Gastrocnemius medialis (tissue), 4 donors: ENCODE measurements around the gene ARL6IP6. TPM values are rescaled to one million over a fixed set of nuclear protein-coding genes. Genes with fewer than 3 reads are reported as not detected.

Experiments used
- ATAC-seq, 2 donors: fragments of 150-250 bp; one replicate each; pipeline ENCODE4 v1.9.1; 2016
- DNase-seq, 2 donors: peaks; one replicate each; pipeline ENCODE4 v3.0.0-alpha.2; 2019
- H3K27ac ChIP-seq, 4 donors: fragments of 200-600 bp; sonication (generic); 1 replicate in 1 of 4; 2 replicates in 3 of 4; pipeline ENCODE4 v1.5.1; 2016 to 2018; ENCODE audit warnings: mild to moderate bottlenecking in 2 of 4, moderate library complexity in 1 of 4
- H3K27me3 ChIP-seq, 3 donors: fragments of 200-600 bp; sonication (generic) in 2 of 3; 1 replicate in 1 of 3; 2 replicates in 2 of 3; pipeline versions ENCODE4 v1.5.1 to v1.6.0; 2016 to 2019; ENCODE audit warnings: mild to moderate bottlenecking in 1 of 3, moderate library complexity in 1 of 3
- H3K36me3 ChIP-seq, 2 donors: fragments of 200-600 bp; sonication (generic) in 1 of 2; one replicate each; pipeline ENCODE4 v1.5.1; 2017 to 2018
- H3K4me1 ChIP-seq, 2 donors: fragments of 200-600 bp; sonication (generic) in 1 of 2; one replicate each; pipeline ENCODE4 v1.5.1; 2016 to 2017; ENCODE audit warnings: mild to moderate bottlenecking in 2 of 2
- H3K4me3 ChIP-seq, 4 donors: fragments of 200-600 bp; sonication (generic) in 3 of 4; 1 replicate in 1 of 4; 2 replicates in 3 of 4; pipeline ENCODE4 v1.5.1; 2016 to 2019; ENCODE audit warnings: mild to moderate bottlenecking in 2 of 4
- H3K9me3 ChIP-seq, 3 donors: fragments of 200-600 bp; sonication (generic) in 2 of 3; 1 replicate in 1 of 3; 2 replicates in 2 of 3; pipeline ENCODE4 v1.5.1; 2016 to 2019
- POLR2A ChIP-seq, 2 donors: fragments of 450-650 bp; IDR thresholded peaks; one replicate each; pipeline ENCODE4 v1.6.1; 2017; ENCODE audit warnings: antibody characterized with exemption in 2 of 2, mild to moderate bottlenecking in 2 of 2, moderate library complexity in 2 of 2
- in situ Hi-C, 4 donors: fragments of 200-750 bp; cut with MboI; loops; one replicate each; pipeline versions ENCODE4 v1.15.0 to v1.8.0; 2017; ENCODE audit warnings: low sequenced_read_pairs in 4 of 4
- intact Hi-C: fragments of 100-400 bp; cut with DNase I; formaldehyde crosslinking; loops from one replicate; pipeline ENCODE4 v1.15.1; 2023; ENCODE audit warnings: low total_unique reads
- total RNA-seq, 4 donors: library from RNA; depleted of rRNA; stranded (reverse); fragments of >200 nt; gene quantifications; one replicate each; pipeline versions ENCODE4 v1.1.0 to v1.2.3, GENCODE V29; 2016
- TF ChIP-seq, protein P1 (sequence below), 5 experiments: fragments of 450-650 bp in 3 of 5; fragments of 200-600 bp in 2 of 5; sonication (generic) in 2 of 5; IDR thresholded peaks in 4 of 5; conservative IDR thresholded peaks in 1 of 5; 1 replicate in 4 of 5; 2 replicates in 1 of 5; pipeline ENCODE4 v1.5.1; 2016 to 2019; ENCODE audit warnings: antibody characterized with exemption in 5 of 5, mild to moderate bottlenecking in 3 of 5, moderate library complexity in 3 of 5

ARL6IP6 gene
- total RNA-seq, 4 donors from 2014 or later: 4.4 to 7.5 (median 5.4) TPM

- in situ Hi-C loops: no loop called here
- no peaks in the 10 kb centered on the region for H3K9me3 ChIP-seq
Measured at GRCh38 chr2:152781175-152781574, 62.8 kb downstream of the ARL6IP6 start.

GRCh38 chr2:152782171-152782570 lies 63.8 kb downstream of the ARL6IP6 start:
- Histone ChIP-seq H3K4me3 (no peak overlapping the region), H3K27ac (no peak overlapping the region), H3K9me3 (no peaks in the 10 kb centered on the region), H3K4me1 (no peaks in the 10 kb centered on the region), H3K36me3 (no peaks in the 10 kb centered on the region), H3K27me3 (no peaks in the 10 kb centered on the region)
- in situ Hi-C loops (no loop called here), intact Hi-C loops (no loop called here)
- TF ChIP-seq, protein P1, sequence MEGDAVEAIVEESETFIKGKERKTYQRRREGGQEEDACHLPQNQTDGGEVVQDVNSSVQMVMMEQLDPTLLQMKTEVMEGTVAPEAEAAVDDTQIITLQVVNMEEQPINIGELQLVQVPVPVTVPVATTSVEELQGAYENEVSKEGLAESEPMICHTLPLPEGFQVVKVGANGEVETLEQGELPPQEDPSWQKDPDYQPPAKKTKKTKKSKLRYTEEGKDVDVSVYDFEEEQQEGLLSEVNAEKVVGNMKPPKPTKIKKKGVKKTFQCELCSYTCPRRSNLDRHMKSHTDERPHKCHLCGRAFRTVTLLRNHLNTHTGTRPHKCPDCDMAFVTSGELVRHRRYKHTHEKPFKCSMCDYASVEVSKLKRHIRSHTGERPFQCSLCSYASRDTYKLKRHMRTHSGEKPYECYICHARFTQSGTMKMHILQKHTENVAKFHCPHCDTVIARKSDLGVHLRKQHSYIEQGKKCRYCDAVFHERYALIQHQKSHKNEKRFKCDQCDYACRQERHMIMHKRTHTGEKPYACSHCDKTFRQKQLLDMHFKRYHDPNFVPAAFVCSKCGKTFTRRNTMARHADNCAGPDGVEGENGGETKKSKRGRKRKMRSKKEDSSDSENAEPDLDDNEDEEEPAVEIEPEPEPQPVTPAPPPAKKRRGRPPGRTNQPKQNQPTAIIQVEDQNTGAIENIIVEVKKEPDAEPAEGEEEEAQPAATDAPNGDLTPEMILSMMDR (IDR thresholded peaks at IDR 0.05 in 4 of 5, conservative IDR thresholded peaks at IDR 0.05 in 1 of 5): no peak
- no peak for TF ChIP-seq POLR2A (IDR thresholded peaks at IDR 0.05)
- DNase-seq (no peak), ATAC-seq (no peak)

More at GRCh38 chr2:152781175-152781574, 62.8 kb downstream of the ARL6IP6 start:
- ATAC-seq (no peak), DNase-seq (no peak)
- Histone ChIP-seq H3K4me3 (no peak overlapping the region), H3K27ac (no peak overlapping the region), H3K4me1 (no peaks in the 10 kb centered on the region), H3K27me3 (no peaks in the 10 kb centered on the region), H3K36me3 (no peaks in the 10 kb centered on the region)
- intact Hi-C loops: no loop called here
- TF ChIP-seq POLR2A (IDR thresholded peaks at IDR 0.05): no peak

- no peak for ATAC-seq
- Histone ChIP-seq H3K27me3 (no peaks in the 10 kb centered on the region), H3K4me3 (no peak overlapping the region), H3K36me3 (no peaks in the 10 kb centered on the region), H3K4me1 (no peaks in the 10 kb centered on the region), H3K27ac (no peak overlapping the region), H3K9me3 (no peaks in the 10 kb centered on the region)
- intact Hi-C loops (no loop called here), in situ Hi-C loops (no loop called here)
- DNase-seq: no peak
- TF ChIP-seq, protein P1 (IDR thresholded peaks at IDR 0.05 in 4 of 5, conservative IDR thresholded peaks at IDR 0.05 in 1 of 5): no peak
- TF ChIP-seq POLR2A (IDR thresholded peaks at IDR 0.05): no peak
Measured at GRCh38 chr2:152790883-152791282, 72.5 kb downstream of the ARL6IP6 start.

- intact Hi-C loops (no loop called here), in situ Hi-C loops (no loop called here)
- TF ChIP-seq, protein P1 (IDR thresholded peaks at IDR 0.05 in 4 of 5, conservative IDR thresholded peaks at IDR 0.05 in 1 of 5): no peak
- TF ChIP-seq POLR2A (IDR thresholded peaks at IDR 0.05): no peak
- no peaks in the 10 kb centered on the region for H3K36me3 ChIP-seq
- ATAC-seq (no peak), DNase-seq (no peak)
- H3K4me3 ChIP-seq: no peak overlapping the region
- no peak overlapping the region for H3K27ac ChIP-seq
- H3K4me1 ChIP-seq: no peaks in the 10 kb centered on the region
- no peaks in the 10 kb centered on the region for H3K27me3 ChIP-seq
- H3K9me3 ChIP-seq: no peaks in the 10 kb centered on the region
Measured at GRCh38 chr2:152791979-152792378, 73.6 kb downstream of the ARL6IP6 start.

DNA sequence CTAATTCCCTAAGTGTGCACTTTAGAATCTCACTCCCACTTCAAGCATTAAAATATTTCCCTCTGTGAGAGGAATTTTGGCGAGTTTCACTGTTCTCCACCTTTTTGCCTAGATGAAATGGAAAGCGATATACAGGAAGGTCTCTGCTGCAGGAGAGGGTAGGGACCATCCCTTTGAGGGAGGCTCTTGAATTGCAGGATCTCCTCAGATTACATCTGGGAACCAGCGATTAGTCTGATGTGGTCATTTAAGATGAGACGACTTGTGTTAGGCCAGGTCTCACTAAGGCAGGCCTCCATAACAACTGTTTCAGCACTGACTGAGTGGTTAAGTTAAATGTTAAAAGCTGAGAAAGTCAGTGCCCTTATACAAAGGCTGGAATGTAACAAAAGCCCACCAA lies 74.6 kb downstream of the ARL6IP6 start:
- Histone ChIP-seq H3K4me1 (no peaks in the 10 kb centered on the region), H3K27me3 (no peaks in the 10 kb centered on the region), H3K9me3 (no peaks in the 10 kb centered on the region), H3K4me3 (no peak overlapping the region), H3K27ac (no peak overlapping the region), H3K36me3 (no peaks in the 10 kb centered on the region)
- DNase-seq: no peak
- no peak for ATAC-seq
- TF ChIP-seq, protein P1 (IDR thresholded peaks at IDR 0.05 in 4 of 5, conservative IDR thresholded peaks at IDR 0.05 in 1 of 5): no peak
- TF ChIP-seq POLR2A (IDR thresholded peaks at IDR 0.05): no peak
- intact Hi-C loops (no loop called here), in situ Hi-C loops (no loop called here)
